Muscle of leg (tissue), 11 donors: ENCODE data around the gene MAP7. TPM values are rescaled to one million over a fixed set of nuclear protein-coding genes. Genes with fewer than 3 reads are reported as not detected.

Source experiments
- DNase-seq: peaks from one replicate; pipeline ENCODE4 v3.0.0; 2013
- H3K27ac ChIP-seq: one replicate; pipeline ENCODE4 v1.5.1; 2013; ENCODE audit warnings: mild to moderate bottlenecking, low read length, control low read depth
- H3K27me3 ChIP-seq: one replicate; pipeline ENCODE4 v1.6.1; 2013; ENCODE audit warnings: low read length; ENCODE audit not compliant: control insufficient read depth, insufficient read depth
- H3K36me3 ChIP-seq: one replicate; pipeline ENCODE4 v1.6.1; 2013; ENCODE audit warnings: low read length; ENCODE audit not compliant: control insufficient read depth, insufficient read depth
- H3K4me1 ChIP-seq: one replicate; pipeline ENCODE4 v1.6.1; 2013; ENCODE audit warnings: low read length; ENCODE audit not compliant: control insufficient read depth, insufficient read depth
- H3K4me3 ChIP-seq: one replicate; pipeline ENCODE4 v1.5.1; 2013; ENCODE audit warnings: low read length, control low read depth
- H3K9me3 ChIP-seq: replicated peaks from 2 replicates; pipeline ENCODE4 v1.6.1; 2013; ENCODE audit warnings: low read depth, low read length; ENCODE audit not compliant: control insufficient read depth
- WGBS: methylation state at CpG from one replicate; pipeline ENCODE4 v1.1.5; 2013; ENCODE audit warnings: missing lambda C conversion rate; ENCODE audit not compliant: insufficient coverage; 5-methylcytosine and 5-hydroxymethylcytosine counted together
- polyA plus RNA-seq, 8 donors: library from polyadenylated mRNA; unstranded; fragments of 120-200 nt; gene quantifications; one replicate each; pipeline versions ENCODE4 v1.2.1 to v1.2.3, GENCODE V29; 2013; ENCODE audit warnings: inconsistent platforms in 1 of 8, low replicate concordance in 1 of 8; ENCODE audit not compliant: insufficient read length in 8 of 8, insufficient read depth in 1 of 8
- total RNA-seq: library from RNA; stranded (reverse); fragments of 120-200 nt; gene quantifications from one replicate; pipeline ENCODE4 v1.2.4, GENCODE V29; 2013

The MAP7 gene
- total and polyA plus RNA-seq, 9 donors = 0.14 to 1.9 (median 0.48) TPM

DNA sequence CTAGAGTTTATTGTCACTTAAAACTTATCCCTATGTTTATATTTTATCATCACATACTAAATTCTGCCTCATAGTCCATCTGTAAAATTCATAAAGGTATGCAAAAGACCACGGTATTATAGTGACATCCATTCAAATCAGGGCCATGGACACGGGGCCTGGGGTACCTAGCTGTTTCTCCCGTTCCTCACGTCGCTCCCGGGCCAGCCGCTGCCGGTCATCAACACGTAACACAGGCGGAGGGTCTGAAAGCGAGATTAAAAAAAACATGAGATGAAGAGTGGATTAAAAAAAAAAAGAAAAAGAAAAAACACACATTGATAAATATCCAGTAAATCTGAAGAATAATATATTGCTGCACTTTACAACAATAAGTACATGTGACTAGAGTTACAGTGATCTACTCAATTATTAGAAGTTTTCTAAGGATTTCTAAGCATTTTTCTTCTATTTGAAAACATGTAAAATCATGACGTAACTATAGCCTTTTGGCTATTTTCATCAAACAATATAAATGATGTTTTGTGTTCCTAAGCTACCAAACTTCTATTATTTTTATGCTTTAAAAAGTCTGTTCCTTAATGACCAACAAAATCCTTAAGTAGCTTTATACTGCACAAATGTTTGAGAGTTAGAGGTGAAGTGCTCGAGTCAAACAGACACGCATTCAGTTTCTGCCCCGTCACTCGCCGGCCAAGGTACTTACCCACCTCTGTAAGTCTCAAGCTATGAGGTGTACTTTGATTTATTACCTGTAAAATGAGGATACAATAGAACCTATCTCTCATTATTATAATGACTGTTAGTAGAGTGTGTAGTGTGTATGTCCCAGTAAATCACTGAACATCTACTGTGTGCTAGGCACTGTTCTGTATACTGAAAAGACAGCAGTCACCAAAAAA is 138.5 kb downstream of the MAP7 start:
- no CpG with 5 or more reads among the region's 17 CpGs for WGBS
- no peaks in the 10 kb centered on the region for H3K9me3 ChIP-seq
- no peaks in the 10 kb centered on the region for H3K4me1 ChIP-seq
- no peak overlapping the region for H3K4me3 ChIP-seq
- H3K36me3 ChIP-seq = no peaks in the 10 kb centered on the region
- DNase-seq = no peak
- no peak overlapping the region for H3K27ac ChIP-seq
- no peaks in the 10 kb centered on the region for H3K27me3 ChIP-seq

DNA sequence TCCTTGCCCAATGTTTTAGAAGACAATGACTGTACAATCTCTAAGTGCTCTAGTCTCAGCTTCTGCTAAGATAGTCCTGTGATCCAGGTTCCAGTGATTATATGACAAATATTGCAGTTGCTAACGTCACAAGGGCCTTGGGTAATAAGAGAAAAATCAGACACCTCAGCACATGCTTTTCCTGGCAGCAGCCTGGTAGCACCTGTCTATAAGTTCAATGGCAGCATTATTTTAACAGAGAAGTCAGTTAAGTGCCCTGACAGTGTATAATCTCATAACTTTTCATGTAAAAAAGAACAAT is 139.2 kb downstream of the MAP7 start:
- DNase-seq = no peak
- Histone ChIP-seq H3K27ac (no peak overlapping the region), H3K27me3 (no peaks in the 10 kb centered on the region), H3K9me3 (no peaks in the 10 kb centered on the region), H3K4me3 (no peak overlapping the region), H3K36me3 (no peaks in the 10 kb centered on the region), H3K4me1 (no peaks in the 10 kb centered on the region)
- 17% methylated on average over 1 of the region's 1 CpG for WGBS

DNA sequence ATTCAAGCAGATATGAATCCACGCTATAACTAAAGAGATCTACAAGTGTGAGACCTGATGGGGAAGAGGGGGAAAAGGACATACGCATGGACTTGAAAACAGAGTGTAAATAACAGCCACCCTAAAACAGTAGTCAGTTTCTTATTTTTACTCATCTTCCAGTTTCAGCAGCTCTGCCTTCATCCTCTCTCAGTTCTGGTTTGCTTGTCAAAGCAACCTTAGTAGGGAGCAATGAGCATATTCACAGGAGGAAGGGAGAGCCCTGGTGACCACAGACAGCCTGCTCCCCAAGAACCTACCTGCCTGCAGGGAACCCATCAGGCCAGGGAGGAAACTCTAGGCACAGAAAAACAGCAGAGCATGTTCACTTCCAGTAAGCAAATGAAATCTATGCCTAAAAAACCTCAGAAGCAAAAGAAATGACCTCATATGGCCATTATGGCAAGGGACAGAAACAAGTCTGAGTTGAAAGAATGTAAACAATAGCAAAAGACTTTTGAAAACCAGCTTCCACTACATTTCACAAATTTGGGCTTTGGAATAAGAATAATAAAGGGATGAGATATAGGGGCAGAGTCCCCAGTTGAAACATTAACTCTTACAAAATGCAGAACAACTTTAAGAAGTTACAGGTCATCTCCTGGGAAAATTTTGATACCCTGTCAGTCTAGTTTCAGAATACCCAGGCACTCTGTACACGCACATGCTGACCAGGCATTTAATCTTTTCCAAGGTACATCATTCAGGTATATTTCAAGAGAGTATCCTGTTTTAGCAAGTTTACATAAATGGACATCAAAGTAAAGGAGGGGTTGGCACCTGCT is 139.8 kb downstream of the MAP7 start:
- Histone ChIP-seq H3K4me1 (no peaks in the 10 kb centered on the region), H3K27me3 (no peaks in the 10 kb centered on the region), H3K36me3 (no peaks in the 10 kb centered on the region), H3K27ac (no peak overlapping the region), H3K9me3 (no peaks in the 10 kb centered on the region), H3K4me3 (no peak overlapping the region)
- no peak for DNase-seq
- no CpG with 5 or more reads among the region's 3 CpGs for WGBS

DNA sequence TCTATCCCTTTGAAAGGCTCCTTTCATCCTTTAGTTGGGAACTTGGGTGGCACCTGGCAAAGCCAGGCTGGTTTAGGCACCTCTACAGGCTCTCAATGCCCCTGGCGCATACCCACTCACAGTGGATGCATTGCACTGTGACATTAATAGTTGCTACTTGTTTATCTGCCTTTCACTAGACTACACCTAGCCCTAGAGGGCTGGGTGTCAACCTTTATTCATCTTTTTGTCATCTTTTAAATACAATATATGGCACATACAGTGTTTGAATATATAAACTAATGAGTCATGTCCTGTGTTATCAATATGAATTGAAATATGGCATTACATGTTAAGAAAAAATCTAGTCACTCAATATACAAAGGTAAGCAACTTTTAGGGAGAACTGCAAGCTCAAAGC is 140.6 kb downstream of the MAP7 start:
- Histone ChIP-seq H3K36me3 (no peaks in the 10 kb centered on the region), H3K4me3 (no peak overlapping the region), H3K27ac (no peak overlapping the region), H3K27me3 (no peaks in the 10 kb centered on the region), H3K9me3 (no peaks in the 10 kb centered on the region), H3K4me1 (no peaks in the 10 kb centered on the region)
- WGBS = no CpG with 5 or more reads among the region's 1 CpG
- no peak for DNase-seq

DNA sequence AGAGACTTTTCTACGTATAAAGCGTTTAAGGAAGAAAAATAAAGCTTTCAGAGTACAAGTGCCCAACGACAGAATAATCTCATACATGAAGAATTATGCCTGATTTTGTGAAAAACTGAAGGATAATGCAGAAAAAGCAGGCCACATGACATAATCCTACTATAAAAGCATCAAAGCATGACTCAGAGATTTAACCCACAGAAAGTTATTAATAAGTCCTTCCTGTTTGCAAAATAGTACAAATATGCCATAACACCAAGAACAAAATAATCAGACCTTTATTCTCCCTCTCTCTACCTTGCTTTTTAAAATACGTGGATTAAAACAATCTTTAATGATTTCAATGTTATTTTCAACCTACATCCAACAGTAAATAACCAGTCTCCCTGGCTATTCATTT is 142.0 kb downstream of the MAP7 start:
- Histone ChIP-seq H3K9me3 (no peaks in the 10 kb centered on the region), H3K27ac (no peak overlapping the region), H3K27me3 (no peaks in the 10 kb centered on the region), H3K4me3 (no peak overlapping the region), H3K36me3 (no peaks in the 10 kb centered on the region), H3K4me1 (no peaks in the 10 kb centered on the region)
- WGBS = no CpG with 5 or more reads among the region's 4 CpGs
- no peak for DNase-seq

DNA sequence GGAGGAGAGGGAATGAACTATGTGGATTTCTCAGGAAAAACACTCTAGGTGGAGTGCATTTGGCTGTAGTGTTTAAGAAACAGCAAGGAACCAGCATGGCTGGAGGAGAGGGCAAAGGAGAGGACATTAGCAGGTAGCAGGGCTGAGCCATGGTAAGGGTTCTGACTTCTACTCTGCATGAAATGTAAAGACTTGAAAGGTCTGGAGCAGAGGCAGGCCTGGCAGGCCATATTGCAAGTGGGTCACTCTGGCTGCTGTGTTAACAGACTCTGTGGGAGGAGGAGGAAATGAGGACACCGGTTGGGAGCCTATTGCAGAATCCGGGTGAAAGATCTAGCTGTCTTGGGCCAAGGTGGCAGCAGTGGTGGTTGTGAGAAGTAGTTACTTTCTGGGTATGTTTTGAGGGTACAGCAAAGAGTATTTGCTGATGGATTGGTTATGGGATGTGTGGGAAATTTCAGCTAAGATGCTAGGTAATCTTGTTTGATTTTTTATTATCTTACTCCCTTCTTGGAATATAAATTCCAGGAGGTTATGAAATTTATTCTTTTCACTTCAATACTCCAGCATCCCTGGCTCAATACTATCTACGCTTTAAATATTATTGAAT is 144.7 kb downstream of the MAP7 start:
- no peak for DNase-seq
- 67% methylated on average over 1 of the region's 3 CpGs for WGBS
- H3K27ac ChIP-seq = no peak overlapping the region

DNA sequence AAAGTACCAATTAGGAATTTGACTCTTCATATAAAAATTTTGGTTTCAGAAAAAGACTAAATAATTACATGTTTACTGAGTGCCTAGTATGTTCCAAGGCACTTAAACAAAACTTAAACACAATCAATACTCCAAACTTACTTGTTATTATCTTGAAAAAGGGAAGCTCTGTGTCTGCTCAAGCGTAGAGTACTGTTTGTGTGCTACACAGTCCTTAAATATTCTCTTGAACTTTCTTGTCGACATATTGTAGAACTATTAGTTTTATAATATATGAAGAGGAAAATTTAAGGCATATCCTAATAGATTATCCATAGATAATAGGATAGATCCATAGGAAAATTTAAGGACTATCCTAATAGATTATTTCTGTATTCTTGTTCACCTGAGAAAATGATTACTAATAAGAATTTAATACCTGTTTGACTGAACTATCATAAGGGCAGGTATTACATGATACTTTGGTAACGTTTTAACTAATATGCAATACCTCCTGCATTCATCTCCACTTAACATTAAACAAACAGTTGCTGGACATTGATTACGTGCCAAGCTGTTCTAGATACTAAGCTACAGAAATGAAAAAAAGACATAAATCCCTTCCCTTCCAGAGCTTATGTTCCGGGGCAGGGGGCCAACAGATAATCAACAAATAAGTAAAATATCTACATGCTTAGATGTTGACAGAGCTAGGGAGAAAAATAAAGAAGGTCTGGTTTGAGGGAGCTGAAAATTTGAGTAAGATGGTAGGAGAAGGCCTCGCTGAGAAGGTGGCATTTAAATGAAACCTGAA is 145.4 kb downstream of the MAP7 start:
- no peak overlapping the region for H3K4me3 ChIP-seq
- DNase-seq = no peak
- no peaks in the 10 kb centered on the region for H3K9me3 ChIP-seq
- 100% methylated on average over 1 of the region's 6 CpGs for WGBS
- H3K27ac ChIP-seq = no peak overlapping the region
- no peaks in the 10 kb centered on the region for H3K27me3 ChIP-seq
- no peaks in the 10 kb centered on the region for H3K36me3 ChIP-seq
- H3K4me1 ChIP-seq = no peaks in the 10 kb centered on the region

More for the DNA sequence above, 144.7 kb downstream of the MAP7 start:
- no peaks in the 10 kb centered on the region for H3K9me3 ChIP-seq
- H3K36me3 ChIP-seq = no peaks in the 10 kb centered on the region
- no peaks in the 10 kb centered on the region for H3K4me1 ChIP-seq
- H3K4me3 ChIP-seq = no peak overlapping the region
- no peaks in the 10 kb centered on the region for H3K27me3 ChIP-seq

DNA sequence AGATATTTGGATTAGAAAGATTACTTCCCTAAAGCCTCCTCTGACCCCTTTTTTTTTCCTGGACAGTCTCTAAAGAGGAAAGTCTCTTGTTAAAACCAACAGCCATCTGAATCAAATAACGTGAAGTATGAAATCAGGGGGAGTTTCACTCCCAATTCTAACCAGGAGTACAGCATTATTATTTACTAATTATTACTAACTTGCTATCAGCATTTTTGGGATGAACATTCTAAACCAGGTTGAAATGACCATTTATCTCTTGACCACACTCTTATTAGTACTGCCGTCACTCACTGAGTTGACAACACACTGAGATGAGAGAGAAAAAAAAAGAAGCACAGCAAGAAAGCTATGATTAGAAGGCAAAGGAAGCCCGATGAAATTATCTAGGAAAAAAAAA is 146.2 kb downstream of the MAP7 start:
- no peaks in the 10 kb centered on the region for H3K36me3 ChIP-seq
- H3K4me3 ChIP-seq = no peak overlapping the region
- no peak overlapping the region for H3K27ac ChIP-seq
- WGBS = no CpG with 5 or more reads among the region's 3 CpGs
- DNase-seq = no peak
- H3K27me3 ChIP-seq = no peaks in the 10 kb centered on the region
- H3K9me3 ChIP-seq = no peaks in the 10 kb centered on the region
- H3K4me1 ChIP-seq = no peaks in the 10 kb centered on the region

DNA sequence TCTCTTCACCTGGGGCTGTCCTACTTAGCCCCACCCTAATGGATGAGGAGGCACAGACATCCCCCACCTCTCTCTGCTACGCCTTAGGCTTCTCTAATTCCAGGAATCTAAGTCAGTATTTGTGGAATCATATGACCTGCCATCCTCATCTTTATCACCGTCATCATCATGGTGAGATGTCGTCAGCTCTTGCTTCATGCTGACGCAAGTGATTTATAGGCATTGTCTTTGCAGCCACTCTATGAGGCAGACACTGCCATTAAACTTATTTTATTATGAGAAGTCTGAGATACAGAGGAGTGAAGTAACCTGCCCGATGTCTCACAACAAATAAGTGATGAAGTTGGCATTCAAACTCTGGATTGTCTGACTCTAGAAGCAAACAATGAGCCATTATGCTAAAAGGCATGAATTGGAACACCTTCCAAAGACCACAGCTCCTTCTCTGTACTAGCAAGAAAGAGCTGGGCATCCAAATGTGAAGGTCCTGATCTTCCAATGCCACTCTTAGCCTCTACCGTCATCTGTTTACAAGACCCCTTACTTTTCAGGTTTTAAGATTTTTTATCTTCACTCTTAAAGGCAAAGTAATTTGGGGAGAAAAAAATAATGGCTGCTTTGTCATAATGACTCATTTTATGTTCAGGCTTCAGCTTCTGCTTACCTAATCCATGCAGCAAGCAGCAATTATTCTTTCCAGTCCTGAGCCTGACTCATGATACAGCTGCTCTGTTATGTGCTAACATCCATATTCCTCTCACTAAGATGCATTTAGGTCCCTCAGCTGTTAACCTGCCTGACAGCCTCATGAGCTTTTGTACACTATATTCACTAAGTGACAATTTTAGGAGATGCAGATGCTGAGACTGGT is 146.9 kb downstream of the MAP7 start:
- no peak overlapping the region for H3K27ac ChIP-seq
- no peaks in the 10 kb centered on the region for H3K9me3 ChIP-seq
- H3K4me3 ChIP-seq = no peak overlapping the region
- WGBS = 58% methylated on average over 3 of the region's 6 CpGs
- H3K4me1 ChIP-seq = no peaks in the 10 kb centered on the region
- H3K27me3 ChIP-seq = no peaks in the 10 kb centered on the region
- no peak for DNase-seq
- no peaks in the 10 kb centered on the region for H3K36me3 ChIP-seq
